ENCODE measurements around the gene NAP1L4.
A peak's percentile ranks its signal among the peaks of the same experiment; 100 is the strongest.

NAP1L4 gene

GRCh38 chr11:2954263-2954662 is 37.9 kb downstream of the NAP1L4 start:
- H3K4me3 ChIP-seq (ENCODE audit: control insufficient read depth, low read depth, low read length): no peak overlapping the region
- no peak for TF ChIP-seq CTCF (conservative IDR thresholded peaks at IDR 0.05; ENCODE audit: control insufficient read depth, insufficient read depth, low read depth, low read length)
- DNase-seq (ENCODE audit: low read depth): no peak

GRCh38 chr11:2952290-2952689 is 39.8 kb downstream of the NAP1L4 start:
- no peak overlapping the region for H3K4me3 ChIP-seq (ENCODE audit: control insufficient read depth, low read depth, low read length)
- no peak for TF ChIP-seq CTCF (conservative IDR thresholded peaks at IDR 0.05; ENCODE audit: control insufficient read depth, insufficient read depth, low read depth, low read length)
- no peak for DNase-seq (ENCODE audit: low read depth)

GRCh38 chr11:2951231-2952110 is 40.7 kb downstream of the NAP1L4 start:
- peak; percentile 56 for DNase-seq (ENCODE audit: low read depth)
- no peak overlapping the region for H3K4me3 ChIP-seq (ENCODE audit: control insufficient read depth, low read depth, low read length)
- no peak for TF ChIP-seq CTCF (conservative IDR thresholded peaks at IDR 0.05; ENCODE audit: control insufficient read depth, insufficient read depth, low read depth, low read length)

GRCh38 chr11:2950825-2951224 is 41.3 kb downstream of the NAP1L4 start:
- no peak for DNase-seq (ENCODE audit: low read depth)
- H3K4me3 ChIP-seq (ENCODE audit: control insufficient read depth, low read depth, low read length): no peak overlapping the region
- TF ChIP-seq CTCF (conservative IDR thresholded peaks at IDR 0.05; ENCODE audit: control insufficient read depth, insufficient read depth, low read depth, low read length): no peak

- H3K4me3 ChIP-seq (ENCODE audit: control insufficient read depth, low read depth, low read length): no peak overlapping the region
- TF ChIP-seq CTCF (conservative IDR thresholded peaks at IDR 0.05; ENCODE audit: control insufficient read depth, insufficient read depth, low read depth, low read length): no peak
- DNase-seq (ENCODE audit: low read depth): no peak
Measured at GRCh38 chr11:2949920-2950319, 42.2 kb downstream of the NAP1L4 start.

- TF ChIP-seq CTCF (conservative IDR thresholded peaks at IDR 0.05; ENCODE audit: control insufficient read depth, insufficient read depth, low read depth, low read length): no peak
- H3K4me3 ChIP-seq (ENCODE audit: control insufficient read depth, low read depth, low read length): no peak overlapping the region
- no peak for DNase-seq (ENCODE audit: low read depth)
Measured at GRCh38 chr11:2947744-2948143, 44.4 kb downstream of the NAP1L4 start.

Measured in fibroblast of mammary gland (primary cell).